ENCODE results near the gene RAPGEF5.
A peak's percentile ranks its signal among the peaks of the same experiment; 100 is the strongest.

Gene RAPGEF5

GRCh38 chr7:22356701-22357310, at the start of gene RAPGEF5:
Gene RAPGEF5 (minus strand): TSS chr7:22357154. CDS start chr7:22357060, 94 bp downstream.
- DNase-seq (ENCODE audit: low spot score): peak; percentile 10

- no peak for DNase-seq (ENCODE audit: low spot score)
These were observed 49.8 kb upstream of the RAPGEF5 start for GRCh38 chr7:22406715-22407114.

- DNase-seq (ENCODE audit: low spot score): no peak
These were observed 47.6 kb upstream of the RAPGEF5 start for GRCh38 chr7:22404421-22405023.

GRCh38 chr7:22403344-22403743, 46.4 kb upstream of the RAPGEF5 start:
- no peak for DNase-seq (ENCODE audit: low spot score)

- no peak for DNase-seq (ENCODE audit: low spot score)
These were observed 45.3 kb upstream of the RAPGEF5 start for GRCh38 chr7:22402250-22402649.

GRCh38 chr7:22400936-22401553, 44.1 kb upstream of the RAPGEF5 start:
- no peak for DNase-seq (ENCODE audit: low spot score)

GRCh38 chr7:22400150-22400814, 43.3 kb upstream of the RAPGEF5 start:
- DNase-seq (ENCODE audit: low spot score): no peak

GRCh38 chr7:22399546-22399945, 42.6 kb upstream of the RAPGEF5 start:
- DNase-seq (ENCODE audit: low spot score): no peak

GRCh38 chr7:22399091-22399490, 42.1 kb upstream of the RAPGEF5 start:
- no peak for DNase-seq (ENCODE audit: low spot score)

GRCh38 chr7:22397981-22398380, 41.0 kb upstream of the RAPGEF5 start:
- DNase-seq (ENCODE audit: low spot score): no peak

GRCh38 chr7:22395222-22395621, 38.3 kb upstream of the RAPGEF5 start:
- DNase-seq (ENCODE audit: low spot score): no peak

- no peak for DNase-seq (ENCODE audit: low spot score)
These were observed 37.8 kb upstream of the RAPGEF5 start for GRCh38 chr7:22394739-22395138.

- DNase-seq (ENCODE audit: low spot score): peak; percentile 63
These were observed 37.2 kb upstream of the RAPGEF5 start for GRCh38 chr7:22393913-22394729.

GRCh38 chr7:22390516-22390915, 33.6 kb upstream of the RAPGEF5 start:
- DNase-seq (ENCODE audit: low spot score): no peak

GRCh38 chr7:22389892-22390291, 32.9 kb upstream of the RAPGEF5 start:
- no peak for DNase-seq (ENCODE audit: low spot score)

- peak; percentile 14 for DNase-seq (ENCODE audit: low spot score)
These were observed 30.6 kb upstream of the RAPGEF5 start for GRCh38 chr7:22387583-22387982.

- no peak for DNase-seq (ENCODE audit: low spot score)
These were observed 29.9 kb upstream of the RAPGEF5 start for GRCh38 chr7:22386865-22387264.

GRCh38 chr7:22386206-22386858, 29.4 kb upstream of the RAPGEF5 start:
- DNase-seq (ENCODE audit: low spot score): no peak

GRCh38 chr7:22385326-22385725, 28.4 kb upstream of the RAPGEF5 start:
- DNase-seq (ENCODE audit: low spot score): no peak

GRCh38 chr7:22380333-22380732, 23.4 kb upstream of the RAPGEF5 start:
- no peak for DNase-seq (ENCODE audit: low spot score)

- no peak for DNase-seq (ENCODE audit: low spot score)
These were observed 21.4 kb upstream of the RAPGEF5 start for GRCh38 chr7:22378199-22378980.
